Fibroblast of the aortic adventitia (primary cell): ENCODE measurements around the gene RARB. TPM values are rescaled to one million over a fixed set of nuclear protein-coding genes. Genes with fewer than 3 reads are reported as not detected.

Source experiments
- DNase-seq: peaks from one replicate; pipeline ENCODE4 v3.0.0-alpha.2; 2010; ENCODE audit warnings: low read depth
- H3K4me3 ChIP-seq: 2 replicates; pipeline ENCODE4 v1.5.1; 2011; ENCODE audit warnings: low read depth, mild to moderate bottlenecking, control low read depth, low read length, moderate library complexity
- CTCF ChIP-seq: IDR thresholded peaks from 2 replicates; pipeline ENCODE4 v1.5.1; 2011; ENCODE audit warnings: mild to moderate bottlenecking, low read length, control low read depth, inconsistent platforms; ENCODE audit not compliant: insufficient read depth
- total RNA-seq: library from RNA; depleted of rRNA; stranded (reverse); fragments of >200 nt; gene quantifications from 2 replicates; pipeline ENCODE4 v1.2.3, GENCODE V29; 2012; ENCODE audit warnings: low replicate concordance

The RARB gene
- total RNA-seq, 1 donor = 3.1 TPM

- DNase-seq = peak; percentile 28
- TF ChIP-seq CTCF = no peak
Measured at GRCh38 chr3:25555695-25556437, 127.8 kb downstream of the RARB start.

GRCh38 chr3:25556447-25556846, 128.4 kb downstream of the RARB start:
- no peak overlapping the region for H3K4me3 ChIP-seq
- no peak for TF ChIP-seq CTCF
- peak; percentile 4 for DNase-seq

More at GRCh38 chr3:25555695-25556437, 127.8 kb downstream of the RARB start:
- H3K4me3 ChIP-seq = no peak overlapping the region

GRCh38 chr3:25557694-25558093, 129.6 kb downstream of the RARB start:
- H3K4me3 ChIP-seq = no peak overlapping the region
- TF ChIP-seq CTCF = no peak
- DNase-seq = peak; percentile 42

GRCh38 chr3:25558121-25558520, 130.1 kb downstream of the RARB start:
- peak; percentile 63 for DNase-seq
- H3K4me3 ChIP-seq = no peak overlapping the region
- no peak for TF ChIP-seq CTCF

- no peak for DNase-seq
- no peak overlapping the region for H3K4me3 ChIP-seq
- TF ChIP-seq CTCF = no peak
Measured at GRCh38 chr3:25558796-25559195, 130.7 kb downstream of the RARB start.

- no peak overlapping the region for H3K4me3 ChIP-seq
- TF ChIP-seq CTCF = no peak
- peak; percentile 35 for DNase-seq
Measured at GRCh38 chr3:25563601-25564000, 135.5 kb downstream of the RARB start.

GRCh38 chr3:25564075-25564474, 136.0 kb downstream of the RARB start:
- H3K4me3 ChIP-seq = no peak overlapping the region
- TF ChIP-seq CTCF = no peak
- DNase-seq = no peak
